HCT116 (cell line): Measurements from ENCODE around the gene ZBTB20. TPM values are rescaled to one million over a fixed set of nuclear protein-coding genes. Genes with fewer than 3 reads are reported as not detected.

ENCODE experiments used
- ATAC-seq: fragments of 200-7000 bp; cut with Tn5 transposase; 2 replicates; pipeline ENCODE4 v1.9.1; 2020; ENCODE audit warnings: mild to moderate bottlenecking, moderate library complexity
- BruUV-seq: library from RNA; stranded (reverse); fragments of 400-500 nt; replicated peaks from 2 replicates; lab custom pipeline; 2021; lab: Mats Ljungman, UMichigan
- CTCF ChIA-PET: fragments of 300-600 bp; sonication (Branson Sonifier 250); formaldehyde crosslinking; loops from one replicate; lab custom pipeline; 2021; ENCODE audit warnings: antibody characterized with exemption; lab: Charles Lee
- POLR2A ChIA-PET: fragments of 300-600, 350-600 bp; sonication (Branson Sonifier 250); formaldehyde crosslinking; loops from one replicate; lab custom pipeline; 2021; ENCODE audit warnings: antibody characterized with exemption; lab: Charles Lee
- RAD21 ChIA-PET, 2 experiments: fragments of 300-600 bp; sonication (Branson Sonifier 250); formaldehyde crosslinking; loops; one replicate each; lab custom pipeline; 2023; ENCODE audit warnings: low total read pairs in 2 of 2; ENCODE audit not compliant: uncharacterized antibody in 2 of 2, unreplicated experiment in 2 of 2, low non-redundant PET in 1 of 2; lab: Charles Lee
- DNase-seq: peaks from one replicate; pipeline ENCODE4 v3.0.0-alpha.2; 2010; ENCODE audit warnings: low read depth, low spot score
- H2AFZ ChIP-seq: fragments of 200-600 bp; shearing (Covaris generic), sonication (generic); 2 replicates; pipeline ENCODE4 v1.6.1; 2017; ENCODE audit warnings: low read depth, mixed run types, mixed read lengths, antibody characterized with exemption, low read length; ENCODE audit not compliant: poor library complexity, severe bottlenecking
- H3K27ac ChIP-seq: 2 replicates; pipeline ENCODE4 v1.5.1; 2012; ENCODE audit warnings: low read depth, low read length
- H3K27me3 ChIP-seq: fragments of 200-600 bp; sonication (generic); 2 replicates; pipeline ENCODE4 v1.6.1; 2016; ENCODE audit warnings: mixed run types, low read length, mixed read lengths; ENCODE audit not compliant: insufficient read depth
- H3K36me3 ChIP-seq, 2 experiments: fragments of 200-500 bp in 1 of 2; fragments of 200-600 bp in 1 of 2; sonication (Bioruptor generic) in 1 of 2; sonication (generic) in 1 of 2; 2 replicates each; pipeline versions ENCODE4 v1.5.1 to v1.6.1; 2014 to 2016; ENCODE audit warnings: low read length in 2 of 2, inconsistent platforms in 1 of 2, mixed read lengths in 1 of 2, mixed run types in 1 of 2; ENCODE audit not compliant: insufficient read depth in 2 of 2, control insufficient read depth in 1 of 2
- H3K4me1 ChIP-seq, 2 experiments: fragments of 200-600 bp in 1 of 2; sonication (generic) in 1 of 2; 2 replicates each; pipeline versions ENCODE4 v1.5.1 to v1.6.1; 2012 to 2017; ENCODE audit warnings: low read length in 2 of 2, inconsistent platforms in 1 of 2, mild to moderate bottlenecking in 1 of 2, mixed read lengths in 1 of 2, mixed run types in 1 of 2, moderate library complexity in 1 of 2; ENCODE audit not compliant: insufficient read depth in 2 of 2, control insufficient read depth in 1 of 2
- H3K4me2 ChIP-seq: fragments of 200-600 bp; sonication (generic); 2 replicates; pipeline ENCODE4 v1.6.1; 2017; ENCODE audit warnings: mixed run types, low read length, mixed read lengths
- H3K4me3 ChIP-seq, 2 experiments: fragments of 200-600 bp in 1 of 2; sonication (generic) in 1 of 2; replicated peaks in 1 of 2; 2 replicates each; pipeline ENCODE4 v1.5.1; 2011 to 2016; ENCODE audit warnings: low read length in 2 of 2, control low read depth in 1 of 2, low read depth in 1 of 2, mild to moderate bottlenecking in 1 of 2, mixed read lengths in 1 of 2, mixed run types in 1 of 2
- H3K79me2 ChIP-seq: fragments of 200-600 bp; sonication (generic); 2 replicates; pipeline ENCODE4 v1.6.1; 2017; ENCODE audit warnings: mild to moderate bottlenecking, mixed run types, low read length, moderate library complexity, mixed read lengths; ENCODE audit not compliant: insufficient read depth
- H3K9ac ChIP-seq: fragments of 200-600 bp; sonication (generic); 2 replicates; pipeline ENCODE4 v1.6.1; 2016; ENCODE audit warnings: low read length, mixed read lengths
- H3K9me2 ChIP-seq: fragments of 200-600 bp; sonication (generic), shearing (Covaris generic); 2 replicates; pipeline ENCODE4 v1.6.1; 2017; ENCODE audit warnings: mixed run types, mild to moderate bottlenecking, moderate library complexity; ENCODE audit not compliant: insufficient read depth
- H3K9me3 ChIP-seq, 2 experiments: fragments of 200-500 bp in 1 of 2; fragments of 200-600 bp in 1 of 2; sonication (Bioruptor generic) in 1 of 2; sonication (generic) in 1 of 2; 2 replicates each; pipeline ENCODE4 v1.6.1; 2014 to 2017; ENCODE audit warnings: low read length in 2 of 2, mixed read lengths in 2 of 2, inconsistent platforms in 1 of 2, low read depth in 1 of 2, mild to moderate bottlenecking in 1 of 2, mixed run types in 1 of 2, moderate library complexity in 1 of 2; ENCODE audit not compliant: control insufficient read depth in 1 of 2, insufficient read depth in 1 of 2
- H4K20me1 ChIP-seq: fragments of 200-600 bp; sonication (generic), shearing (Covaris generic); 2 replicates; pipeline ENCODE4 v1.6.1; 2017; ENCODE audit warnings: mixed run types, mild to moderate bottlenecking, moderate library complexity; ENCODE audit not compliant: insufficient read depth
- ATF3 ChIP-seq: IDR thresholded peaks from 2 replicates; pipeline ENCODE4 v1.6.1; 2012
- CBX3 ChIP-seq: IDR thresholded peaks from 2 replicates; pipeline ENCODE4 v1.6.1; 2012; ENCODE audit warnings: low read depth
- CEBPB ChIP-seq: IDR thresholded peaks from 2 replicates; pipeline ENCODE4 v1.6.1; 2012; ENCODE audit warnings: low read depth
- EGR1 ChIP-seq: IDR thresholded peaks from 2 replicates; pipeline ENCODE4 v1.6.1; 2012; ENCODE audit warnings: low read depth
- ELF1 ChIP-seq: IDR thresholded peaks from 2 replicates; pipeline ENCODE4 v1.6.1; 2012; ENCODE audit warnings: low read depth, borderline replicate concordance
- EZH2 ChIP-seq: fragments of 200-600 bp; sonication (generic); IDR thresholded peaks from 2 replicates; pipeline ENCODE4 v1.6.1; 2017; ENCODE audit warnings: antibody characterized with exemption, mixed run types
- EZH2phosphoT487 ChIP-seq: fragments of 200-600 bp; IDR thresholded peaks from 2 replicates; pipeline ENCODE4 v1.6.1; 2018; ENCODE audit warnings: antibody characterized with exemption, borderline replicate concordance
- FOSL1 ChIP-seq: IDR thresholded peaks from 2 replicates; pipeline ENCODE4 v1.6.1; 2012; ENCODE audit warnings: low read depth
- JUND ChIP-seq: IDR thresholded peaks from 2 replicates; pipeline ENCODE4 v1.6.1; 2012
- POLR2A ChIP-seq: IDR thresholded peaks from 2 replicates; pipeline ENCODE4 v1.7.0; 2011; ENCODE audit warnings: borderline replicate concordance; ENCODE audit not compliant: insufficient read depth, insufficient read length; ENCODE audit errors: extremely low read depth
- POLR2AphosphoS5 ChIP-seq: IDR thresholded peaks from 2 replicates; pipeline ENCODE4 v1.6.1; 2011; ENCODE audit warnings: mild to moderate bottlenecking, low read depth, low read length, moderate library complexity
- RAD21 ChIP-seq: IDR thresholded peaks from 2 replicates; pipeline ENCODE4 v1.6.1; 2012; ENCODE audit warnings: low read depth, mild to moderate bottlenecking
- REST ChIP-seq: IDR thresholded peaks from 2 replicates; pipeline ENCODE4 v1.6.1; 2012; ENCODE audit warnings: low read depth
- SIN3A ChIP-seq: IDR thresholded peaks from 2 replicates; pipeline ENCODE4 v1.6.1; 2012; ENCODE audit warnings: low read depth
- SP1 ChIP-seq: IDR thresholded peaks from 2 replicates; pipeline ENCODE4 v1.6.1; 2012; ENCODE audit warnings: low read depth
- SRF ChIP-seq: IDR thresholded peaks from 2 replicates; pipeline ENCODE4 v1.6.1; 2012; ENCODE audit warnings: low read depth
- TCF7L2 ChIP-seq: IDR thresholded peaks from 2 replicates; pipeline ENCODE4 v1.7.0; 2011; ENCODE audit warnings: borderline replicate concordance, inconsistent platforms; ENCODE audit not compliant: insufficient read depth, insufficient read length; ENCODE audit errors: extremely low read depth
- YY1 ChIP-seq: IDR thresholded peaks from 2 replicates; pipeline ENCODE4 v1.6.1; 2011; ENCODE audit warnings: low read length, low read depth, moderate library complexity, mild to moderate bottlenecking; ENCODE audit not compliant: insufficient replicate concordance; ENCODE audit errors: extremely low read depth
- ZFX ChIP-seq: fragments of 450-650 bp; IDR thresholded peaks from 2 replicates; pipeline ENCODE4 v1.6.1; 2017
- ZNF274 ChIP-seq: fragments of 200-500 bp; sonication (Bioruptor generic); IDR thresholded peaks from 2 replicates; pipeline ENCODE4 v1.6.1; 2014; ENCODE audit warnings: mild to moderate bottlenecking, low read depth, low read length, inconsistent platforms
- intact Hi-C: fragments of 100-400 bp; cut with micrococcal nuclease; formaldehyde crosslinking; loops from 2 replicates; pipeline ENCODE4 v1.10.0; 2022
- total RNA-seq: library from RNA; stranded (reverse); gene quantifications from one replicate; pipeline ENCODE4 v1.2.1, GENCODE V29; 2021; ENCODE audit not compliant: unreplicated experiment
- TF ChIP-seq, protein P1 (sequence below): IDR thresholded peaks from 2 replicates; pipeline ENCODE4 v1.6.1; 2012
- TF ChIP-seq, protein P2 (sequence below), 3 experiments: fragments of 200-600 bp in 1 of 3; sonication (generic) in 1 of 3; IDR thresholded peaks in 2 of 3; conservative IDR thresholded peaks in 1 of 3; 2 replicates each; pipeline ENCODE4 v1.5.1; 2012 to 2017; ENCODE audit warnings: low read depth in 2 of 3, low read length in 2 of 3, antibody characterized with exemption in 1 of 3, borderline replicate concordance in 1 of 3, control low read depth in 1 of 3, mild to moderate bottlenecking in 1 of 3, mixed read lengths in 1 of 3, mixed run types in 1 of 3, moderate library complexity in 1 of 3; ENCODE audit not compliant: insufficient read depth in 1 of 3

Gene ZBTB20
- total RNA-seq, 1 experiment from 2014 or later: 42.1 TPM

- ATAC-seq (peak; percentile 43), DNase-seq (peak; percentile 45)
- intact Hi-C loops: no loop called here
- ChIA-PET RAD21 (no interaction called here), POLR2A (interaction anchor here (0.6 kb wide), 1 partner anchor 19 kb away, joined by 4 read pairs; no protein-coding TSS in a partner anchor), CTCF (no interaction called here)
- H3K4me1 ChIP-seq: peaks cover 66 to 88% of the 10 kb centered on the region in 2 experiments
- no peaks in the 10 kb centered on the region for H3K9me2 ChIP-seq
- H2AFZ ChIP-seq: no peak overlapping the region
- BruUV-seq: no TSS peak
- H3K4me3 ChIP-seq: no peak overlapping the region
- H3K4me2 ChIP-seq: peak overlapping the region; percentile 7; the same call in 1 of the 2 replicates
- no peaks in the 10 kb centered on the region for H3K9me3 ChIP-seq
- no peaks in the 10 kb centered on the region for H4K20me1 ChIP-seq
- H3K9ac ChIP-seq: no peak overlapping the region
- H3K36me3 ChIP-seq: no peaks in the 10 kb centered on the region
- H3K27ac ChIP-seq: peak overlapping the region; percentile 50; the same call in 1 of the 2 replicates
- peaks cover 87% of the 10 kb centered on the region for H3K79me2 ChIP-seq
- H3K27me3 ChIP-seq: no peaks in the 10 kb centered on the region
- TF ChIP-seq POLR2A (no peak), TCF7L2 (peak; percentile 75), ELF1 (no peak), SIN3A (no peak), EZH2 (no peak), ATF3 (no peak), EGR1 (no peak), REST (no peak), POLR2AphosphoS5 (no peak), EZH2phosphoT487 (no peak), JUND (peak; percentile 57), FOSL1 (0 out of 2 replicates have a peak, but pooled peaks have one; percentile 9), CBX3 (peak; percentile 38; the same call in 1 of the 2 replicates), SRF (0 out of 2 replicates have a peak, but pooled peaks have one; percentile 34), ZFX (no peak), SP1 (peak; percentile 42; the same call in 1 of the 2 replicates), ZNF274 (no peak), RAD21 (no peak), CEBPB (no peak), YY1 (no peak)
- TF ChIP-seq, protein P1, sequence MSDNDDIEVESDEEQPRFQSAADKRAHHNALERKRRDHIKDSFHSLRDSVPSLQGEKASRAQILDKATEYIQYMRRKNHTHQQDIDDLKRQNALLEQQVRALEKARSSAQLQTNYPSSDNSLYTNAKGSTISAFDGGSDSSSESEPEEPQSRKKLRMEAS: no peak
- TF ChIP-seq, protein P2, sequence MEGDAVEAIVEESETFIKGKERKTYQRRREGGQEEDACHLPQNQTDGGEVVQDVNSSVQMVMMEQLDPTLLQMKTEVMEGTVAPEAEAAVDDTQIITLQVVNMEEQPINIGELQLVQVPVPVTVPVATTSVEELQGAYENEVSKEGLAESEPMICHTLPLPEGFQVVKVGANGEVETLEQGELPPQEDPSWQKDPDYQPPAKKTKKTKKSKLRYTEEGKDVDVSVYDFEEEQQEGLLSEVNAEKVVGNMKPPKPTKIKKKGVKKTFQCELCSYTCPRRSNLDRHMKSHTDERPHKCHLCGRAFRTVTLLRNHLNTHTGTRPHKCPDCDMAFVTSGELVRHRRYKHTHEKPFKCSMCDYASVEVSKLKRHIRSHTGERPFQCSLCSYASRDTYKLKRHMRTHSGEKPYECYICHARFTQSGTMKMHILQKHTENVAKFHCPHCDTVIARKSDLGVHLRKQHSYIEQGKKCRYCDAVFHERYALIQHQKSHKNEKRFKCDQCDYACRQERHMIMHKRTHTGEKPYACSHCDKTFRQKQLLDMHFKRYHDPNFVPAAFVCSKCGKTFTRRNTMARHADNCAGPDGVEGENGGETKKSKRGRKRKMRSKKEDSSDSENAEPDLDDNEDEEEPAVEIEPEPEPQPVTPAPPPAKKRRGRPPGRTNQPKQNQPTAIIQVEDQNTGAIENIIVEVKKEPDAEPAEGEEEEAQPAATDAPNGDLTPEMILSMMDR (IDR thresholded peaks at IDR 0.05 in 2 of 3, conservative IDR thresholded peaks at IDR 0.05 in 1 of 3; ENCODE audit: borderline replicate concordance in 1 of 3, insufficient read depth in 1 of 3, low read depth in 2 of 3, low read length in 2 of 3): no peak
These were observed 590.4 kb downstream of the ZBTB20 start for GRCh38 chr3:114556657-114557213.
